Stimulated activated CD4-positive, alpha-beta T cell treated with anti-CD3 and anti-CD28 coated beads, Interleukin-4, amount 100 ng/mL, for 4 hours (primary cell): ENCODE data around the gene ASAP2.

Experiments
- DNase-seq, 2 experiments: peaks; one replicate each; pipeline ENCODE4 v3.0.0-alpha.2; 2020

The ASAP2 gene

DNA sequence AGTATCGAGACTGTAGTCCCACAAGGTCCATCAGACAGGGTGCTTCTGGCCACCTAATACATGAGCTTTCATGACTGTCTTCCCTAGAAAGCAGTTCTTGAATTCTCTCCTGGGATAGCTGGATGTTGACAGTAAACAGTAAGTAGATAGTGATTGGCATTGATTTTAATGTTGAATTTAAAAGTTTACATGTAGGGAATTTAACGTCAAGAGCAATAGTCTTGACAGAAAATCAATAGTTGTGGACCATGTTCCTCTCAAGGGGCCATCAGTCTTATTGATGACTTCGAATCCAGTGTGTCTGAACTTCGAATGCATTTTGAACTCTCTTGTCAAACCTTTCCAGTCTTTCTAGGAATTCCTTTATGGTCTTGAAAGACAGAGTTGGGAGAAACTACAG lies 152.9 kb downstream of the ASAP2 start:
- DNase-seq: no peak

GRCh38 chr2:9360110-9360509 lies 153.5 kb downstream of the ASAP2 start:
- DNase-seq: no peak

- no peak for DNase-seq
Measured at GRCh38 chr2:9360701-9361100, 154.1 kb downstream of the ASAP2 start.

GRCh38 chr2:9364373-9364772 lies 157.8 kb downstream of the ASAP2 start:
- DNase-seq: no peak

GRCh38 chr2:9364791-9365497 lies 158.3 kb downstream of the ASAP2 start:
- DNase-seq: no peak

GRCh38 chr2:9365498-9366019 lies 158.9 kb downstream of the ASAP2 start:
- DNase-seq: no peak

DNA sequence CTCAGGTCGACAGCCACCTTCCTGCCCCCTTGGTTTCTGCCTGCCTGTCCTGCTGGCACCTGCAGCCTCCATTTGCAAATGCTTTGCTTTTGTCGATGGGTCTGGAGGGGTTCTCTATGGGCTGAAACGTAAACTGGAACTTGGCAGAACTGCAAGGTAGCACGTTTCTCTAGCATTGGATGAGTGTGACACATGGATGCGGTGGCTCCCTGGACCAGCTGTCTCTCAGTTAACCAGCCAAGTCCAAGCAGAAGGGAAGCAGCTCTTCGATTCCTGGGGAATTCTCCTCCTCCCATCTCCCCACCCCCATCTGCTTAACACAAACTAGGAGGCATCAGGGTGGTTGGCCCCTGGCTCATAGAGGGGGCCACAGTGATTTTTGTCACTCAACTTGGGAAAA lies 159.4 kb downstream of the ASAP2 start:
- DNase-seq: no peak

DNA sequence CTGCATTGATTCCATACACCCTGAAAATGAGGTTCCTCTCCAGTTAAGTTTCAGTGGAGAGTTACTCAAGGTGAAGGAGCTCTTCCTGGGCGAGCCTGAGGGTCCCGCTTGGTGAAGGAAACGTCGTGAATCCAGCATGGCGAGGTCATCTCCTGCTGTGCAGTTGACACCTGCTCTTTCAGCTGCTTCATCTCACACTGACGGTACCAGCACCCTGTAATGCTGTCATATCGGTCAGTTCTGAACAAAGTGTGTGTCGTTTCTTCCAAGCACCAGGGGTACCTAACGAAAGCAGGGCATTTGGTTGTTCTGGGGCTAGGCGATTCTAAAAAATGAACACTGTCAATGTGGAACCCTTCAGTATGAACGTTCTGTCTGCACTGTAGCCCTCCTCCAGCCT lies 164.1 kb downstream of the ASAP2 start:
- no peak for DNase-seq

- no peak for DNase-seq
Measured at GRCh38 chr2:9373047-9373446, 166.4 kb downstream of the ASAP2 start.

DNA sequence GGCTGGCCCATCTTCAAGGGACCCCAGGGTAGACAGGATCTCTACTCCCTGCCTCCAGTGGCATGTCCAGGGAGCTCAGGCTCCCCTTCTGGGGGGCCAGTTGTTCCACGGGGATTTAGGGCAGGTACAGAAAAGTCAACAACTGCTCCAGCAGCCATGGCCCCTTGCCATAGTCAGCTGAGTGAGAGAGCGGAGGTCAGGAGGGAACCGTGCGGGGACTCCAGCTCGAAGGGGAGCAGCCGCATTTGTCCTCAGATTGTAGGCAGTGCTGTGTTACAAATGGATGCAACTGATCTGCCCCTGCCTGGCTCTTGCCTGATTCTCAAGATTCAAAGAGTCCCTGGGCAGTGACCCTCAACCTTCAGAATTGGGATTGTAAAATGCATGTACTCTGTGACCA lies 166.9 kb downstream of the ASAP2 start:
- no peak for DNase-seq

- DNase-seq: no peak
Measured at GRCh38 chr2:9374071-9374730, 167.6 kb downstream of the ASAP2 start.

DNA sequence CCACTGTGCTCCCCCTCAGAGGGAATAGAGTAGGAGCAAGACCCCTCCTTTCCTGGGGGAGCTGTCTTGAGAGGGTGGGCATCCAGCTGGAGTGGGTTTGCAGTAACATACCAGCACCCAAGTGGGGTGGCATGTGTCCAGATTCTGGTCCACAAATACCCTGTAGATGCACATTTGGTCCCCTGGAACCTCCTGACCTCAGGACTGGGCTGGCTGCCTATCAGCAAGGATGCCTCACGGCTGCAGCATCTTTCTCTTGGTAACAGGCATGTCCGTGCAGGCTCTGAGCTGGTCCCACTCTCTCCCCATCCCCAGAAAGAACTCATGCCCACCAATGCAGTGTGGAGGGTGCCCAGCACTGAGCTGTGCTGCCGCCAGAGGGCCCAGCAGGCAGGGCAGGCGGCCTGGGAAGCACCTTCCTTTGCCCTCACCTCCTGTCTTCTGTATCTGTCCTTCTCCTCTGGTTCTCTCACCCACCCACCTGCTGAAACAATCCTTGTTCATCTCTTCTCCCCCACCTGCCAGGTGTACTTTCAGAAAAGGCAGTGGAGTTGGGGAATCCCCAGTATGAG lies 169.3 kb downstream of the ASAP2 start:
- no peak for DNase-seq

DNA sequence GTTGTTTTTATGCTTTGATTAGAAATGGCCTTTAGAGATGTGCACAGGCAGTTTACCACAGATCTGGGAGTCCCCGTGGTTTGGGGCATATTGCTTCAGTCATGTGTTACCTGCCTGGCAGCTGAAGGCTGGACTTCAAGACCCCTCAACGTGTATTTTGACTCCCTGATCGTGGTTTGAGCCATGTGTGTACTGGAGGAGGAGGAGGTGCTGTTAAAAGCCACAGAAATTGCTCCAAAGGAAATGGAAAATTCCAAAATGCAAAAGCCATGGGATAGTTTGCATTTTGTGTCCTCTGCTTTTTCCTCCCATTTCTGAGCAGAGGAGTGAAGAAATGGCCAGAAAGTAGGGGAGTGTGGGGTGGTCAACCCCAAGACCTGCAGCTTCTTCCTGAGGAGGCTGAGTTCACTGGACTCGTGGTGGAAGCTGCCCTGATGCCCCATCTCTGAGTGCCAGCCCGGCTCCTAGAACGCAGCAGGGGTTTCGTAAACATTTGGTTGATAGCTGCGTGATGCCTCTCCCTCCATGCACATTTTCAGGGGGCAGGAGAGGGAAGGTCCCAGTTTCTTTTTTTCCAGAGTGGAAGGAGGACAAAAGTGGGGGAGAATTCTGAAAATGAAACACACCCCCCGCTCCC lies 171.0 kb downstream of the ASAP2 start:
- no peak for DNase-seq

DNA sequence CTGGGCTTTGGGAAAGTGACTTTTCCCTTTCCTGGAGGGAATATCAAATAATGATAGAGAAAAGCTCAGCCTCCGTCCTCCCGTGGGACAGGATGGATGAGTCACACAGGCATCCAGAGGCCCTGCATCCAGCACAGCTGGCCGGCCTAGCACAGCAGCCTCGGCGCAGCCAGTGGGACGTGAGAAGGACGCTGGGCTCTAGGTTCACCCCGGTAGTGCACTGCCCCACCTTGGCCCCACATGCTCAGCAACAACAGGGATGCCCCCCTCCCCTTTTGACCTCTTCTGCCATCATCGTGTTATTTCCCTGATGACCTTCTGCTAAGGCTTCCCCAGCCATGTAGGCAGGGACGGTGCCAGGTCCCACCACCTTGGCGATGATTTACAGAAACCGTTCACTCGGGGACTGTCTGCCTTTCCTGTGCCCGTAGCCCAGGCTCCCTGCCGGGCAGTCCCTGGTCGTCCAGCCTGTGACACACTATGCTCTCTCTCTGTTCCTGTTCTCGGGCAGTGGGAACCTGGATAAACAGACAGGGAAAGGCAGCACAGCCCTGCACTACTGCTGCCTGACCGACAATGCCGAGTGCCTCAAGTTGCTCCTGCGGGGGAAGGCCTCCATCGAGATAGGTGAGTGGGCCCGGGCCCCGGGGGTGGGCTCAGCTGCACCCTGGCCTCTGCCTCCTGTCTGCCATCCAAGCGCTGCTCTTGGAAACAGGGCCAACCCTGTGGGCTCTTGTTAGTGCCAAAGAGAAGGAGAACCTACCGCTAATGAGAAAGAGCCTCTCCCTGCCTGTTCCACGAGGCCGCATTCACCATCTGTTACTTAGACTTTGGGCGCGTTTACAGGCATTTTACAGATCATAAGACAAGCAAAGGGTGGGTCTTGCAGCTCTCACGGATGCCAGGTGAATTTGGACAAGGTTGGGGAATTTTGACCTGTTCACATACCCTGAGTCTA lies 172.1 kb downstream of the ASAP2 start:
- no peak for DNase-seq

DNA sequence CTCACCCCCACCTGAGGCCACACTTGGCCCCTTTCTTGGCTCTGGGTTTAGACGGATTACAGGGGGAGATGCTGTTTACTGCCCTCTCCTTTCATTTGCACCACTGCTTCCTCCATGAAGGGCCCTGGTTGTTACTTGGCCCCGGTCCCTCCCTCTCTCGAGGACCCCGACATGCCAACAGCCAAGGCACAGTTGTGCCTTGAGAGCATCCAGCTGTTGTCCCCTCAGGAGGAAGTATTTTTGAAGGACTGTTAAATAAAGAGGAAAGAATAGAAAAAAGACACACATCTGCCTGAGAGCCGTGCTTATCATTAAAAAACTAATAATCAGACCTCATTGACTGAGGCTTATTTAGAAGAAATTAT lies 172.8 kb downstream of the ASAP2 start:
- DNase-seq: no peak

DNA sequence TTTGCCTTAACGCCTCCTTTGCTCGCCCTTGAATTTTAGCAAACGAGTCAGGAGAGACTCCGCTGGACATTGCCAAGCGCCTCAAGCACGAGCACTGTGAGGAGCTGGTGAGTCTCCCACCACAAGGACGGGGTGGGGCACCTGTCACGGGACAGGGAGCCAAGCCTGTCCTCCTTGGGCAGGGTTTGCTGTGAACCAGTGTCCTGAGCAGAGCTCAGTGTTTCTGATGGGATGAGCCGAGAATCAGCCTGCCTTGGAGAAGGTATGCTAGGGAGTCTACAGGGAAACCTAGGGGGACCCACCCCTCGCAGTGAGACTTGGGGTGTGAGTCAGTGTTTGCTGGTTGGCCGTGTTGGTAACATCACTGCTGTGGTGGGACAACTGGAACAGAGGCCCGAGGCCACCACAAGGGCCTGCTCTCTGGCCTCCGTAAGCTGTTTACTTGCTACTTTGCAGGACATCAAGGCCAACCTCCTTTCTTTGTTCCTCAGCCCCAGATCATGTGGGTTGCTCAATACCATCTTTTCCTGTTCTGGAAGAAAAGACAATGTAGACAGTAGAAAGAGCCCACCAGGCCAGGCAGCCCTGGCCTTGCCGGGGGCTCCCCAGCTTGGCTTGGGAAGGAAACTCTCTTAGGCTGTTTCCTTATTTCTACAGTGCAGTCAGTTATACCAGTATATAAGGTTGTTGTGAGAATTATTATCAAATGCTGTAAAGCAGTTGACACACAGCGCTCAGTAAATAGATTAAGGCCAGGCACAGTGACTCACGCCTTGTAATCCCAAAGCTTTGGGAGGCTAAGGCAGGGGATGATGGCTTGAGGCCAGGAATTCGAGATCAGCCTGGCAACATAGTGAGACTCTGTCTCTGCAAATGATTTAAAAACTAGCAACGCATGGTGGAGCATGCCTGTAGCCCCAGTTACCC lies 174.4 kb downstream of the ASAP2 start:
- DNase-seq: no peak

DNA sequence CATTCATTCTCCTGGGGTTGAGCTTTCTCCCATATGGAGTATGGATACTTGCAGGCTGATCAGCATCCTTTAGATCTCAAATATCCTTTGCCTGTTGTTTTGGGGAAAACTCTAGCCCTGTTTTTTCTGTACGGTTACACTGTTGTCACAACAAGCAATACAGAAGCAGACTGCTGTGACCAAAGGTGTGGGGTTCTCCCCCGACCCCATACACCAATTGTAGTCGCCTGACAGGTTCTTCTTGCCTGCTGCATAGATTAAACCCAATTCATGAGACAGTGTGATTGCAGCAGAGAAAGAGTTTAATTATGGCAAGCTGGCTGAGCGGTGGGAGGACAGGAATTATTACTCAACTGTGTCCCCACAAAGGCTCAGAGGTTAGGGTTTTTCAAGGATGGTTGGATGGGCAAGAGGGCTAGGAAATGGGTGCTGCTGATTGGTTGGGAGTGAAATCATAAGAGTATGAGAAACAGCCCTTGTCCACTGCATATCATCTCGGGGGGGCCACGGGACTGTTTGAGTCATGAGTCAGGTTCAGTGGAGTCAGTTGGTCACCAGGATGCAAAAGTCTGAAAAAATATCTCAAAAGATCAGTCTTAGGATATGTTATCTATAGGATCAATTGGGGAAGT lies 176.1 kb downstream of the ASAP2 start:
- DNase-seq: no peak

GRCh38 chr2:9384521-9384920 lies 177.9 kb downstream of the ASAP2 start:
- DNase-seq: no peak

GRCh38 chr2:9385841-9386240 lies 179.2 kb downstream of the ASAP2 start:
- no peak for DNase-seq

- no peak for DNase-seq
Measured at GRCh38 chr2:9388199-9388681, 181.6 kb downstream of the ASAP2 start.
